K562 (cell line): ENCODE results near the gene DYNC2I2. TPM values are rescaled to one million over a fixed set of nuclear protein-coding genes. Genes with fewer than 3 reads are reported as not detected.

Experiments
- ATAC-seq: fragments of 200-7000 bp; cut with Tn5 transposase; 3 replicates; pipeline ENCODE4 v1.9.1; 2020; ENCODE audit warnings: moderate library complexity
- BruUV-seq: library from RNA; stranded (reverse); fragments of 400-500 nt; replicated peaks from 2 replicates; lab custom pipeline; 2021; lab: Mats Ljungman, UMichigan
- CTCF ChIA-PET: fragments of 300-600 bp; formaldehyde crosslinking; extraction: SDS; loops from one replicate; lab custom pipeline; 2021; ENCODE audit warnings: low intra/inter-chr PET ratio; lab: Yijun Ruan, JAX
- POLR2A ChIA-PET: fragments of 300-600, 350-650 bp; sonication (Branson Sonifier 250); formaldehyde crosslinking; extraction: SDS; loops from one replicate; lab custom pipeline; 2021; ENCODE audit warnings: antibody characterized with exemption, inconsistent platforms; lab: Yijun Ruan, JAX
- DNase-seq, 4 experiments: peaks; one replicate each; pipeline versions ENCODE4 v3.0.0 to v3.0.0-alpha.2; 2011 to 2018; ENCODE audit warnings: low spot score in 3 of 4, mixed read lengths in 3 of 4; ENCODE audit errors: extremely low read depth in 1 of 4
- FAIRE-seq: peaks from 2 replicates; lab custom pipeline; 2011; peaks lifted over from hg19 to GRCh38; lab: Jason Lieb, UNC
- H2AFZ ChIP-seq: 2 replicates; pipeline ENCODE4 v1.6.0; 2011; ENCODE audit warnings: low read depth, low read length, control low read depth, inconsistent platforms
- H3K27ac ChIP-seq: fragments of 200-600 bp; 3 replicates; pipeline ENCODE4 v1.8.0; 2011; ENCODE audit warnings: low read depth, mild to moderate bottlenecking, control low read depth, inconsistent platforms, low read length, moderate library complexity, mixed read lengths; ENCODE audit errors: extremely low read depth
- H3K27me3 ChIP-seq, 2 experiments: fragments of 300-600 bp in 1 of 2; 2 replicates in 1 of 2; 3 replicates in 1 of 2; pipeline versions ENCODE4 v1.6.0 to v1.8.0; 2011; ENCODE audit warnings: inconsistent platforms in 2 of 2, low read length in 2 of 2, mild to moderate bottlenecking in 1 of 2, mixed read lengths in 1 of 2, moderate library complexity in 1 of 2; ENCODE audit not compliant: control insufficient read depth in 2 of 2, insufficient read depth in 2 of 2
- H3K36me3 ChIP-seq: fragments of 300-600 bp; 3 replicates; pipeline ENCODE4 v1.8.0; 2011; ENCODE audit warnings: mild to moderate bottlenecking, low read length, inconsistent platforms; ENCODE audit not compliant: control insufficient read depth, insufficient read depth
- H3K4me1 ChIP-seq, 2 experiments: fragments of 200-600 bp in 1 of 2; replicated peaks in 1 of 2; 2 replicates in 1 of 2; 3 replicates in 1 of 2; pipeline versions ENCODE4 v1.5.1 to v1.8.0; 2011; ENCODE audit warnings: inconsistent platforms in 2 of 2, low read length in 2 of 2, mild to moderate bottlenecking in 1 of 2, mixed read lengths in 1 of 2, moderate library complexity in 1 of 2; ENCODE audit not compliant: control insufficient read depth in 2 of 2, insufficient read depth in 2 of 2
- H3K4me2 ChIP-seq: 2 replicates; pipeline ENCODE4 v1.6.1; 2011; ENCODE audit warnings: low read length, control low read depth, inconsistent platforms, mixed read lengths; ENCODE audit not compliant: insufficient read depth
- H3K4me3 ChIP-seq: fragments of 200-600 bp; sonication (generic), shearing (Covaris generic); 2 replicates; pipeline ENCODE4 v1.5.1; 2016; ENCODE audit warnings: control low read depth, inconsistent platforms
- H3K79me2 ChIP-seq: fragments of 200-600 bp; 3 replicates; pipeline ENCODE4 v1.8.0; 2011; ENCODE audit warnings: low read length, inconsistent platforms; ENCODE audit not compliant: control insufficient read depth, insufficient read depth
- H3K9ac ChIP-seq, 2 experiments: 2 replicates each; pipeline versions ENCODE4 v1.6.0 to v1.6.1; 2011; ENCODE audit warnings: low read depth in 2 of 2, low read length in 2 of 2, control low read depth in 1 of 2, inconsistent platforms in 1 of 2, mild to moderate bottlenecking in 1 of 2, mixed read lengths in 1 of 2; ENCODE audit not compliant: insufficient read depth in 1 of 2
- H3K9me1 ChIP-seq: one replicate; pipeline ENCODE4 v1.6.0; 2011; ENCODE audit warnings: inconsistent platforms, mild to moderate bottlenecking, low read length, moderate library complexity; ENCODE audit not compliant: control insufficient read depth, insufficient read depth
- H3K9me3 ChIP-seq: replicated peaks from 2 replicates; pipeline ENCODE4 v1.5.1; 2011; ENCODE audit warnings: low read depth, low read length, inconsistent platforms; ENCODE audit not compliant: control insufficient read depth, insufficient read depth
- H4K20me1 ChIP-seq: replicated peaks from 2 replicates; pipeline ENCODE4 v1.6.1; 2011; ENCODE audit warnings: low read length, inconsistent platforms, mixed read lengths; ENCODE audit not compliant: control insufficient read depth, insufficient read depth
- ARNT ChIP-seq, 2 experiments: fragments of 450-650 bp; IDR thresholded peaks; 2 replicates each; pipeline ENCODE4 v1.6.1; 2016; ENCODE audit warnings: mild to moderate bottlenecking in 1 of 2
- BDP1 ChIP-seq: IDR thresholded peaks from 3 replicates; pipeline ENCODE4 v1.6.1; 2011; ENCODE audit not compliant: insufficient read length, insufficient read depth
- RBFOX2 ChIP-seq: fragments of 200-400 bp; formaldehyde crosslinking; IDR thresholded peaks from 2 replicates; pipeline ENCODE4 v1.6.1; 2017; ENCODE audit warnings: low read depth, mild to moderate bottlenecking, low read length, moderate library complexity
- SMAD1 ChIP-seq: fragments of 150-350 bp; IDR thresholded peaks from 2 replicates; pipeline ENCODE4 v1.6.1; 2014; ENCODE audit warnings: low read length, low read depth; ENCODE audit not compliant: partially characterized antibody
- TBL1XR1 ChIP-seq, 2 experiments: IDR thresholded peaks; 2 replicates each; pipeline ENCODE4 v1.6.1; 2012; ENCODE audit warnings: improper control_type of control experiment in 2 of 2, low read length in 2 of 2, mild to moderate bottlenecking in 1 of 2
- TOE1 ChIP-seq, 2 experiments: fragments of 450-650 bp in 1 of 2; sonication (generic) in 1 of 2; formaldehyde crosslinking in 1 of 2; IDR thresholded peaks; 2 replicates each; pipeline versions ENCODE4 v1.7.1 to v1.8.0; 2016 to 2022; ENCODE audit warnings: borderline replicate concordance in 2 of 2, mild to moderate bottlenecking in 2 of 2, antibody characterized with exemption in 1 of 2, inconsistent platforms in 1 of 2, low read depth in 1 of 2, missing genetic modification reagents in 1 of 2, moderate library complexity in 1 of 2
- VEZF1 ChIP-seq: fragments of 200-800 bp; sonication (Bioruptor generic); IDR thresholded peaks from 2 replicates; pipeline ENCODE4 v1.6.1; 2017; ENCODE audit warnings: missing genetic modification characterization, missing compliant biosample characterization
- ZNF274 ChIP-seq: IDR thresholded peaks from 2 replicates; pipeline ENCODE4 v1.6.1; 2011; ENCODE audit warnings: low read depth, mild to moderate bottlenecking, low read length, moderate library complexity, borderline replicate concordance
- WGBS: fragments of 100-300 bp; shearing (Covaris generic); methylation state at CpG from one replicate; pipeline ENCODE4 v1.1.6; 2016; ENCODE audit warnings: low coverage, mixed read lengths; ENCODE audit not compliant: insufficient coverage; ENCODE audit errors: missing lambda C conversion rate; 5-methylcytosine and 5-hydroxymethylcytosine counted together
- in situ Hi-C: fragments of 300-500 bp; cut with MboI; formaldehyde crosslinking; loops from 4 replicates; pipeline ENCODE4 v1.15.0; 2018; ENCODE audit warnings: inconsistent platforms, mixed read lengths
- intact Hi-C: fragments of 100-400 bp; cut with micrococcal nuclease; formaldehyde crosslinking; loops from 2 replicates; pipeline ENCODE4 v1.14.2; 2022
- polyA plus RNA-seq, 8 experiments: library from polyadenylated mRNA; depleted of rRNA in 4 of 8; stranded (reverse) in 5 of 8; unstranded in 3 of 8; fragments of >200 nt; fragmentation: Nextera tagmentation in 2 of 8; fragmentation: Illumina TruSeq in 1 of 8; extraction: Ambion mirVana in 2 of 8; extraction: Trizol in 1 of 8; gene quantifications; 2 replicates each; pipeline versions ENCODE4 v1.2.1 to v1.2.3, GENCODE V29; 2011 to 2014; ENCODE audit warnings: inconsistent platforms in 1 of 8, missing spikeins in 1 of 8
- total RNA-seq, 7 experiments: library from RNA; depleted of rRNA in 6 of 7; stranded (reverse); fragments of >200 nt in 6 of 7; fragmentation: Illumina TruSeq in 2 of 7; extraction: Trizol in 2 of 7; gene quantifications; 2 replicates each; pipeline versions ENCODE4 v1.2.1 to v1.2.3, GENCODE V29; 2011 to 2021; ENCODE audit warnings: low replicate concordance in 1 of 7
- TF ChIP-seq, protein P1 (sequence below): fragments of 200-800 bp; sonication (Bioruptor generic); IDR thresholded peaks from 2 replicates; pipeline ENCODE4 v1.6.1; 2016; ENCODE audit warnings: missing genetic modification characterization, missing compliant biosample characterization
- TF ChIP-seq, protein P2 (sequence below): fragments of 450-650 bp; IDR thresholded peaks from 2 replicates; pipeline ENCODE4 v1.6.1; 2016; ENCODE audit warnings: low read depth, mild to moderate bottlenecking, moderate library complexity
- TF ChIP-seq, protein P3 (sequence below): sonication (generic); formaldehyde crosslinking; IDR thresholded peaks from 2 replicates; pipeline ENCODE4 v1.8.1; 2022; ENCODE audit warnings: missing genetic modification reagents

DYNC2I2 gene
- total and polyA plus RNA-seq, 9 of the 15 experiments (the other 6 are each of a cell fraction or from before 2014, with no cell fraction given), result 1.5 to 249 (median 70.0) TPM

DNA sequence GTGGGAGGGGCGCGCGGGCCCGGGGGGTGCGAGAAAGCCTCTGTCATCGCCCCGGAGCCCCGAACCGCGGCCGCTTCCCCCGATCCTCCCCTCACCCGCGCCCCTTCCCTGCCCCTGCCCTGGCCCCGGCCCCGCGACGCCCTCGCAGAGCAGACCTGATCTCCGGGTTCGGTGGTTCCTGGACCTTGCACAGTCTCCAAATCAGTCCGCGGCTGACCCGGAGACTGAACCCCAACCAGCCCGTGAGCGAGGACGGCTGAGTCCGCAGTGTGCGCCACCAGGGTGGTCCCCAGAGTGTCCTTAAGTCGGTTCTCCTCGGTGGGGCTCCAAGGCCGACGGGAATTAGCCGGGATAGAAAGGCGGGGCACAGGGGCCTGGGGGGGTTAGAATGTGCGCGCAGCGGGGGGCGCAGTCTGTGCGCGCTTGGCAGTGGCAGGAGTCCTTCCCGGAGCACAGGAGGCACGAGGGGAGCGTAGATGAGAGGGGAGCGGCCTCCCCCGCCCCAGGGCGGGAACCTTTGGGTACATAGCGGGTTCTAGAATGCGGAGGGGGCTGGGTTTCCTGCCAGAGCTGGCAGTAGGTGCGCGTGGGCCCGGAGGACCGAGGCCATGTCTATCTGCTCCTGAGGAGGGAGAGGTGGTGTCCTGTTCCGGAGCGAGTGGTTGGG, 46.4 kb upstream of the DYNC2I2 start:
- POLR2A ChIA-PET, result interaction anchor here (0.5 to 2.3 kb wide), 3 partner anchors 9 to 332 kb away, joined by 3 to 9 read pairs (median 3); no protein-coding TSS in a partner anchor
- no peak for FAIRE-seq
- TF ChIP-seq ZNF274 (no peak), BDP1 (no peak), ARNT (IDR thresholded peaks at IDR 0.05) (no peak), VEZF1 (CRISPR knock-in tag) (peak; percentile 69), RBFOX2 (peak; percentile 3; the same call in 1 of the 2 replicates), TOE1 (IDR thresholded peaks at IDR 0.05; ENCODE audit: borderline replicate concordance) (0 out of 2 replicates have a peak, but pooled peaks have one; percentile 18), TOE1 (CRISPR knock-in tag; IDR thresholded peaks at IDR 0.05; ENCODE audit: borderline replicate concordance, low read depth) (no peak), TBL1XR1 (IDR thresholded peaks at IDR 0.05; ENCODE audit: low read length in 2 of 2) (no peak), SMAD1 (no peak)
- TF ChIP-seq, protein P1, sequence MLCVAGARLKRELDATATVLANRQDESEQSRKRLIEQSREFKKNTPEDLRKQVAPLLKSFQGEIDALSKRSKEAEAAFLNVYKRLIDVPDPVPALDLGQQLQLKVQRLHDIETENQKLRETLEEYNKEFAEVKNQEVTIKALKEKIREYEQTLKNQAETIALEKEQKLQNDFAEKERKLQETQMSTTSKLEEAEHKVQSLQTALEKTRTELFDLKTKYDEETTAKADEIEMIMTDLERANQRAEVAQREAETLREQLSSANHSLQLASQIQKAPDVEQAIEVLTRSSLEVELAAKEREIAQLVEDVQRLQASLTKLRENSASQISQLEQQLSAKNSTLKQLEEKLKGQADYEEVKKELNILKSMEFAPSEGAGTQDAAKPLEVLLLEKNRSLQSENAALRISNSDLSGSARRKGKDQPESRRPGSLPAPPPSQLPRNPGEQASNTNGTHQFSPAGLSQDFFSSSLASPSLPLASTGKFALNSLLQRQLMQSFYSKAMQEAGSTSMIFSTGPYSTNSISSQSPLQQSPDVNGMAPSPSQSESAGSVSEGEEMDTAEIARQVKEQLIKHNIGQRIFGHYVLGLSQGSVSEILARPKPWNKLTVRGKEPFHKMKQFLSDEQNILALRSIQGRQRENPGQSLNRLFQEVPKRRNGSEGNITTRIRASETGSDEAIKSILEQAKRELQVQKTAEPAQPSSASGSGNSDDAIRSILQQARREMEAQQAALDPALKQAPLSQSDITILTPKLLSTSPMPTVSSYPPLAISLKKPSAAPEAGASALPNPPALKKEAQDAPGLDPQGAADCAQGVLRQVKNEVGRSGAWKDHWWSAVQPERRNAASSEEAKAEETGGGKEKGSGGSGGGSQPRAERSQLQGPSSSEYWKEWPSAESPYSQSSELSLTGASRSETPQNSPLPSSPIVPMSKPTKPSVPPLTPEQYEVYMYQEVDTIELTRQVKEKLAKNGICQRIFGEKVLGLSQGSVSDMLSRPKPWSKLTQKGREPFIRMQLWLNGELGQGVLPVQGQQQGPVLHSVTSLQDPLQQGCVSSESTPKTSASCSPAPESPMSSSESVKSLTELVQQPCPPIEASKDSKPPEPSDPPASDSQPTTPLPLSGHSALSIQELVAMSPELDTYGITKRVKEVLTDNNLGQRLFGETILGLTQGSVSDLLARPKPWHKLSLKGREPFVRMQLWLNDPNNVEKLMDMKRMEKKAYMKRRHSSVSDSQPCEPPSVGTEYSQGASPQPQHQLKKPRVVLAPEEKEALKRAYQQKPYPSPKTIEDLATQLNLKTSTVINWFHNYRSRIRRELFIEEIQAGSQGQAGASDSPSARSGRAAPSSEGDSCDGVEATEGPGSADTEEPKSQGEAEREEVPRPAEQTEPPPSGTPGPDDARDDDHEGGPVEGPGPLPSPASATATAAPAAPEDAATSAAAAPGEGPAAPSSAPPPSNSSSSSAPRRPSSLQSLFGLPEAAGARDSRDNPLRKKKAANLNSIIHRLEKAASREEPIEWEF (CRISPR knock-in tag), result no peak
- TF ChIP-seq, protein P2, sequence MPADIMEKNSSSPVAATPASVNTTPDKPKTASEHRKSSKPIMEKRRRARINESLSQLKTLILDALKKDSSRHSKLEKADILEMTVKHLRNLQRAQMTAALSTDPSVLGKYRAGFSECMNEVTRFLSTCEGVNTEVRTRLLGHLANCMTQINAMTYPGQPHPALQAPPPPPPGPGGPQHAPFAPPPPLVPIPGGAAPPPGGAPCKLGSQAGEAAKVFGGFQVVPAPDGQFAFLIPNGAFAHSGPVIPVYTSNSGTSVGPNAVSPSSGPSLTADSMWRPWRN, result no peak
- TF ChIP-seq, protein P3, sequence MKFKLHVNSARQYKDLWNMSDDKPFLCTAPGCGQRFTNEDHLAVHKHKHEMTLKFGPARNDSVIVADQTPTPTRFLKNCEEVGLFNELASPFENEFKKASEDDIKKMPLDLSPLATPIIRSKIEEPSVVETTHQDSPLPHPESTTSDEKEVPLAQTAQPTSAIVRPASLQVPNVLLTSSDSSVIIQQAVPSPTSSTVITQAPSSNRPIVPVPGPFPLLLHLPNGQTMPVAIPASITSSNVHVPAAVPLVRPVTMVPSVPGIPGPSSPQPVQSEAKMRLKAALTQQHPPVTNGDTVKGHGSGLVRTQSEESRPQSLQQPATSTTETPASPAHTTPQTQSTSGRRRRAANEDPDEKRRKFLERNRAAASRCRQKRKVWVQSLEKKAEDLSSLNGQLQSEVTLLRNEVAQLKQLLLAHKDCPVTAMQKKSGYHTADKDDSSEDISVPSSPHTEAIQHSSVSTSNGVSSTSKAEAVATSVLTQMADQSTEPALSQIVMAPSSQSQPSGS (CRISPR knock-in tag), result no peak

More for the DNA sequence above, 46.4 kb upstream of the DYNC2I2 start:
- H2AFZ ChIP-seq, result peak overlapping the region; percentile 93
- peak overlapping the region; percentile 69 for H3K4me3 ChIP-seq
- peak; percentile 68 to 83 (median 76) for DNase-seq
- no peaks in the 10 kb centered on the region for H3K9me1 ChIP-seq
- intact Hi-C loops (loop anchor here (5.0 kb wide), 1 partner anchor 56 kb away; no protein-coding TSS in a partner anchor), in situ Hi-C loops (no loop called here)
- no peaks in the 10 kb centered on the region for H4K20me1 ChIP-seq
- peak overlapping the region; percentile 71 for H3K27ac ChIP-seq
- H3K36me3 ChIP-seq, result peaks cover 41% of the 10 kb centered on the region; the same call in 2 of the 3 replicates
- no peaks in the 10 kb centered on the region for H3K9me3 ChIP-seq
- WGBS, result under 1% methylated on average over 22 of the region's 55 CpGs
- peak overlapping the region; percentile 87 to 96 for H3K9ac ChIP-seq
- CTCF ChIA-PET, result interaction anchor here (0.8 kb wide), 1 partner anchor 227 kb away, joined by 3 read pairs; no protein-coding TSS in a partner anchor
- H3K79me2 ChIP-seq, result peaks cover 24% of the 10 kb centered on the region
- H3K4me2 ChIP-seq, result peak overlapping the region; percentile 82
- BruUV-seq, result no TSS peak
- peaks cover 9 to 43% of the 10 kb centered on the region in 2 experiments for H3K4me1 ChIP-seq
- H3K27me3 ChIP-seq, result no peaks in the 10 kb centered on the region
- peak; percentile 47 for ATAC-seq
